Stimulated activated effector memory CD8-positive, alpha-beta T cell treated with anti-CD3 and anti-CD28 coated beads, Interleukin-12 subunit alpha, Interleukin-12 subunit beta, amount 100 ng/mL, for 72 hours (primary cell): Measurements from ENCODE around the gene TCERG1.
A peak's percentile ranks its signal among the peaks of the same experiment; 100 is the strongest.

Source experiments
- ATAC-seq: fragments of 150-1000 bp; cut with Tn5 transposase; 2 replicates; pipeline ENCODE4 v1.10.0; 2021
- DNase-seq, 2 donors: peaks; one replicate each; pipeline ENCODE4 v3.0.0; 2021 to 2022; ENCODE audit warnings: low spot score in 2 of 2
- H3K27ac Mint-ChIP-seq: one replicate; pipeline ENCODE4 v1.8.0; 2022; ENCODE audit warnings: mild to moderate bottlenecking, mixed read lengths
- H3K36me3 Mint-ChIP-seq: one replicate; pipeline ENCODE4 v1.8.0; 2022; ENCODE audit warnings: mild to moderate bottlenecking, mixed read lengths
- H3K4me1 Mint-ChIP-seq: one replicate; pipeline ENCODE4 v1.8.0; 2022; ENCODE audit warnings: mixed read lengths
- H3K4me3 Mint-ChIP-seq: one replicate; pipeline ENCODE4 v1.8.0; 2022; ENCODE audit warnings: mild to moderate bottlenecking, mixed read lengths
- H3K9me3 Mint-ChIP-seq: one replicate; pipeline ENCODE4 v1.8.0; 2022; ENCODE audit warnings: mixed read lengths

Gene TCERG1

GRCh38 chr5:146446861-146447733 lies at the start of gene TCERG1:
Gene TCERG1 (plus strand): TSS chr5:146447333. CDS start chr5:146447350, 17 bp downstream.
- ATAC-seq (peak; percentile 94), DNase-seq (peak; percentile 94 to 98)
- Mint-ChIP-seq H3K4me3 (peak within 1 kb of the TSS; percentile 91), H3K4me1 (peaks cover 33% of the 10 kb centered on the region), H3K27ac (peak within 1 kb of the TSS; percentile 100), H3K36me3 (peaks cover 28% of the 10 kb centered on the region), H3K9me3 (no peaks in the 10 kb centered on the region)

- no peak for DNase-seq
- Mint-ChIP-seq H3K9me3 (no peaks in the 10 kb centered on the region), H3K4me3 (no peak overlapping the region), H3K27ac (no peak overlapping the region), H3K36me3 (no peaks in the 10 kb centered on the region), H3K4me1 (no peaks in the 10 kb centered on the region)
- no peak for ATAC-seq
These were observed 48.3 kb upstream of the TCERG1 start for GRCh38 chr5:146398826-146399225.

GRCh38 chr5:146399481-146399880 lies 47.7 kb upstream of the TCERG1 start:
- H3K36me3 Mint-ChIP-seq = no peaks in the 10 kb centered on the region
- ATAC-seq (no peak), DNase-seq (no peak)
- H3K4me1 Mint-ChIP-seq = no peaks in the 10 kb centered on the region
- no peaks in the 10 kb centered on the region for H3K9me3 Mint-ChIP-seq
- no peak overlapping the region for H3K4me3 Mint-ChIP-seq
- H3K27ac Mint-ChIP-seq = no peak overlapping the region

- no peak overlapping the region for H3K27ac Mint-ChIP-seq
- no peaks in the 10 kb centered on the region for H3K4me1 Mint-ChIP-seq
- ATAC-seq (peak; percentile 36), DNase-seq (no peak)
- no peak overlapping the region for H3K4me3 Mint-ChIP-seq
- no peaks in the 10 kb centered on the region for H3K36me3 Mint-ChIP-seq
- H3K9me3 Mint-ChIP-seq = no peaks in the 10 kb centered on the region
These were observed 46.9 kb upstream of the TCERG1 start for GRCh38 chr5:146400201-146400600.

GRCh38 chr5:146401021-146401420 lies 46.1 kb upstream of the TCERG1 start:
- Mint-ChIP-seq H3K4me3 (no peak overlapping the region), H3K27ac (no peak overlapping the region), H3K36me3 (no peaks in the 10 kb centered on the region), H3K9me3 (no peaks in the 10 kb centered on the region), H3K4me1 (no peaks in the 10 kb centered on the region)
- ATAC-seq (no peak), DNase-seq (no peak)

GRCh38 chr5:146402949-146403348 lies 44.2 kb upstream of the TCERG1 start:
- Mint-ChIP-seq H3K27ac (no peak overlapping the region), H3K36me3 (no peaks in the 10 kb centered on the region), H3K4me3 (no peak overlapping the region), H3K4me1 (no peaks in the 10 kb centered on the region), H3K9me3 (no peaks in the 10 kb centered on the region)
- no peak for ATAC-seq
- no peak for DNase-seq

- DNase-seq = no peak
- no peaks in the 10 kb centered on the region for H3K9me3 Mint-ChIP-seq
- no peaks in the 10 kb centered on the region for H3K36me3 Mint-ChIP-seq
- no peak for ATAC-seq
- H3K27ac Mint-ChIP-seq = no peak overlapping the region
- H3K4me1 Mint-ChIP-seq = no peaks in the 10 kb centered on the region
- no peak overlapping the region for H3K4me3 Mint-ChIP-seq
These were observed 38.0 kb upstream of the TCERG1 start for GRCh38 chr5:146409054-146409671.

- Mint-ChIP-seq H3K9me3 (no peaks in the 10 kb centered on the region), H3K4me1 (no peaks in the 10 kb centered on the region), H3K4me3 (no peak overlapping the region), H3K36me3 (no peaks in the 10 kb centered on the region), H3K27ac (no peak overlapping the region)
- ATAC-seq = no peak
- DNase-seq = no peak
These were observed 36.9 kb upstream of the TCERG1 start for GRCh38 chr5:146410272-146410671.

GRCh38 chr5:146419696-146420095 lies 27.4 kb upstream of the TCERG1 start:
- DNase-seq = no peak
- H3K4me1 Mint-ChIP-seq = no peaks in the 10 kb centered on the region
- ATAC-seq = no peak

GRCh38 chr5:146425023-146425422 lies 22.1 kb upstream of the TCERG1 start:
- ATAC-seq (no peak), DNase-seq (no peak)
- H3K27ac Mint-ChIP-seq = no peak overlapping the region
- peaks cover 14% of the 10 kb centered on the region for H3K4me1 Mint-ChIP-seq
- H3K4me3 Mint-ChIP-seq = no peak overlapping the region
- H3K9me3 Mint-ChIP-seq = no peaks in the 10 kb centered on the region
- H3K36me3 Mint-ChIP-seq = no peaks in the 10 kb centered on the region

More at GRCh38 chr5:146419696-146420095, 27.4 kb upstream of the TCERG1 start:
- H3K27ac Mint-ChIP-seq = no peak overlapping the region
- no peak overlapping the region for H3K4me3 Mint-ChIP-seq
- no peaks in the 10 kb centered on the region for H3K36me3 Mint-ChIP-seq
- no peaks in the 10 kb centered on the region for H3K9me3 Mint-ChIP-seq

GRCh38 chr5:146426305-146426704 lies 20.8 kb upstream of the TCERG1 start:
- Mint-ChIP-seq H3K27ac (no peak overlapping the region), H3K9me3 (no peaks in the 10 kb centered on the region), H3K4me3 (no peak overlapping the region), H3K36me3 (no peaks in the 10 kb centered on the region), H3K4me1 (peaks cover 14% of the 10 kb centered on the region)
- no peak for DNase-seq
- no peak for ATAC-seq

- Mint-ChIP-seq H3K36me3 (no peaks in the 10 kb centered on the region), H3K4me1 (peaks cover 14% of the 10 kb centered on the region), H3K4me3 (no peak overlapping the region), H3K9me3 (no peaks in the 10 kb centered on the region), H3K27ac (no peak overlapping the region)
- DNase-seq = no peak
- no peak for ATAC-seq
These were observed 20.1 kb upstream of the TCERG1 start for GRCh38 chr5:146426853-146427618.

- H3K9me3 Mint-ChIP-seq = no peaks in the 10 kb centered on the region
- H3K4me3 Mint-ChIP-seq = no peak overlapping the region
- DNase-seq (no peak), ATAC-seq (no peak)
- H3K36me3 Mint-ChIP-seq = no peaks in the 10 kb centered on the region
- H3K27ac Mint-ChIP-seq = no peak overlapping the region
- H3K4me1 Mint-ChIP-seq = peaks cover 14% of the 10 kb centered on the region
These were observed 19.5 kb upstream of the TCERG1 start for GRCh38 chr5:146427619-146427997.

- DNase-seq = no peak
- peak; percentile 63 for ATAC-seq
- H3K9me3 Mint-ChIP-seq = no peaks in the 10 kb centered on the region
- H3K36me3 Mint-ChIP-seq = no peaks in the 10 kb centered on the region
- H3K4me1 Mint-ChIP-seq = peaks cover 14% of the 10 kb centered on the region
- H3K27ac Mint-ChIP-seq = no peak overlapping the region
- H3K4me3 Mint-ChIP-seq = no peak overlapping the region
These were observed 18.5 kb upstream of the TCERG1 start for GRCh38 chr5:146428658-146429057.

- DNase-seq (no peak), ATAC-seq (no peak)
- H3K4me1 Mint-ChIP-seq = no peaks in the 10 kb centered on the region
- no peaks in the 10 kb centered on the region for H3K9me3 Mint-ChIP-seq
- no peak overlapping the region for H3K4me3 Mint-ChIP-seq
- H3K27ac Mint-ChIP-seq = no peak overlapping the region
- no peaks in the 10 kb centered on the region for H3K36me3 Mint-ChIP-seq
These were observed 6.8 kb upstream of the TCERG1 start for GRCh38 chr5:146440353-146440752.
